DOHH2 (cell line): ENCODE measurements around the gene VANGL1.

Source experiments
- CTCF ChIP-seq: fragments of 200-600 bp; sonication (generic); IDR thresholded peaks from one replicate; pipeline ENCODE4 v1.5.1; 2014; ENCODE audit warnings: antibody characterized with exemption, mild to moderate bottlenecking, low read depth, low read length; ENCODE audit not compliant: poor library complexity, severe bottlenecking
- EZH2phosphoT487 ChIP-seq: fragments of 200-600 bp; sonication (generic); IDR thresholded peaks from 2 replicates; pipeline ENCODE4 v1.6.1; 2017; ENCODE audit warnings: borderline replicate concordance, mild to moderate bottlenecking, antibody characterized with exemption, low read length, moderate library complexity, mixed read lengths

- TF ChIP-seq CTCF = no peak
- TF ChIP-seq EZH2phosphoT487 = no peak
Observed at GRCh38 chr1:115594600-115594999, 47.2 kb upstream of the VANGL1 start.
